ENCODE data around the gene LINGO3.

DNA sequence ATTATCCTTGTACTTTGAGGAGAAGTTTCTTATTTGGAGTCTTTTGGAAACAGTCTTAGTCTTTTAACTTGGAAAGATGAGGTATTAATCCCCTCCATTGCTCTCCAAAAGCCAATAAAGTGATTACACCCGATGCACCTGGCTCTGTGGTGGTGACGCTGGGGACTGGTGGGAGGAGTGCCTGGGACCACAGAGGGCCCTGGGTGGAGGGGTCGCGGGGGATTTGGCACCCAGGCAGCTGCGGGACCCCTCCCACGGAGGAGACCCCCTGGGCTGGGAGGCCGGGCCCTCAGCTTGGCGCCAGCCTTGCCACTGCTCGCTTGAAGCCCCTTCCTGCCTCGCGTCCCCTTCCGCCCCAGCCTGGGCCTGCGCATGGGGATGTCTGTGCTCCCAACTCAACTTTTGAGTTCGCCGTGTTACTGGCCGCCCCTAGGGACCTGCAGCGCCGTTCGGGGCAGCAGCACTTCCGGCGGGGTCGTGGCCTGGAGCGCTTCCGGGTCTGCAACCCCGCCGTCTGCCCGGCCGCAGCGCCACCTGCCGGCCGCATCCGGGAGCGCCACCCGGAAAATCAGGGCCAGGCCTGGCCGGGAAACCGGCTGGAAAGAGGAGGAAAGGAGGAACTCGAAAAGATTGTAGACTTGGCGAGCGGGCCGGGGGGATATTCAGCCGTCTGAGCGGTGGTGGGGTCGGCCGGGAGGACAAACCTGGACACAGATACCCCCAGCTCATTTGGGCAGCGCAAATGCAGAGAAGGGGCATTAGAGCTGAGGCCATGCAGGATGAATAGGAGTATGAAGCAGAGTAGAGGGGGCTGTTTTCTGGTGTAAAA, 34.4 kb downstream of the LINGO3 start:
- TF ChIP-seq EZH2phosphoT487 (IDR thresholded peaks at IDR 0.05; ENCODE audit: insufficient read depth, low read depth) (no peak), EZH2 (IDR thresholded peaks at IDR 0.05; ENCODE audit: insufficient read depth, poor library complexity, severe bottlenecking) (no peak)
